Cardiac fibroblast (primary cell): ENCODE results near the gene APAF1.

Experiments used
- DNase-seq, 2 donors: peaks; one replicate each; pipeline versions ENCODE4 v3.0.0 to v3.0.0-alpha.2; 2010; ENCODE audit warnings: low read depth in 2 of 2
- H3K4me3 ChIP-seq, 2 donors: replicated peaks in 1 of 2; 1 replicate in 1 of 2; 2 replicates in 1 of 2; pipeline ENCODE4 v1.5.1; 2011; ENCODE audit warnings: low read depth in 2 of 2, low read length in 2 of 2, mild to moderate bottlenecking in 2 of 2, moderate library complexity in 1 of 2
- TF ChIP-seq, protein P1 (sequence below): IDR thresholded peaks from one replicate; pipeline ENCODE4 v1.5.1; 2011; ENCODE audit warnings: low read depth, mild to moderate bottlenecking, low read length, inconsistent platforms

Gene APAF1

DNA sequence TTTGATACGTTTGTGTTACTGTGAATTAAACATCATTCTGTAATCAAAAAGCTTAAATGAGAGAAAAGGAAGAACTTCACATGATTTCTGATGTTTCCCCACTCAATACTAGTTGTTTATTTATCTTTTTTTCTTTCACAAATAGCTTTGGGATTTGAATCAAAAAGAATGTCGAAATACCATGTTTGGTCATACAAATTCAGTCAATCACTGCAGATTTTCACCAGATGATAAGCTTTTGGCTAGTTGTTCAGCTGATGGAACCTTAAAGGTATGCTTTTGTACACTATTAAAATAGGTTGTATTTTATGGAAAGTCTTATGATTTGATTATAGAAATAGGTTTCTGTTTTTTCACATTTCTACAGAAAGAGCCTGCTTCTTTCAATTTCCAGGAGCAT, 41.5 kb downstream of the APAF1 start:
- TF ChIP-seq, protein P1, sequence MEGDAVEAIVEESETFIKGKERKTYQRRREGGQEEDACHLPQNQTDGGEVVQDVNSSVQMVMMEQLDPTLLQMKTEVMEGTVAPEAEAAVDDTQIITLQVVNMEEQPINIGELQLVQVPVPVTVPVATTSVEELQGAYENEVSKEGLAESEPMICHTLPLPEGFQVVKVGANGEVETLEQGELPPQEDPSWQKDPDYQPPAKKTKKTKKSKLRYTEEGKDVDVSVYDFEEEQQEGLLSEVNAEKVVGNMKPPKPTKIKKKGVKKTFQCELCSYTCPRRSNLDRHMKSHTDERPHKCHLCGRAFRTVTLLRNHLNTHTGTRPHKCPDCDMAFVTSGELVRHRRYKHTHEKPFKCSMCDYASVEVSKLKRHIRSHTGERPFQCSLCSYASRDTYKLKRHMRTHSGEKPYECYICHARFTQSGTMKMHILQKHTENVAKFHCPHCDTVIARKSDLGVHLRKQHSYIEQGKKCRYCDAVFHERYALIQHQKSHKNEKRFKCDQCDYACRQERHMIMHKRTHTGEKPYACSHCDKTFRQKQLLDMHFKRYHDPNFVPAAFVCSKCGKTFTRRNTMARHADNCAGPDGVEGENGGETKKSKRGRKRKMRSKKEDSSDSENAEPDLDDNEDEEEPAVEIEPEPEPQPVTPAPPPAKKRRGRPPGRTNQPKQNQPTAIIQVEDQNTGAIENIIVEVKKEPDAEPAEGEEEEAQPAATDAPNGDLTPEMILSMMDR: no peak
- no peak for DNase-seq
- no peak overlapping the region for H3K4me3 ChIP-seq

DNA sequence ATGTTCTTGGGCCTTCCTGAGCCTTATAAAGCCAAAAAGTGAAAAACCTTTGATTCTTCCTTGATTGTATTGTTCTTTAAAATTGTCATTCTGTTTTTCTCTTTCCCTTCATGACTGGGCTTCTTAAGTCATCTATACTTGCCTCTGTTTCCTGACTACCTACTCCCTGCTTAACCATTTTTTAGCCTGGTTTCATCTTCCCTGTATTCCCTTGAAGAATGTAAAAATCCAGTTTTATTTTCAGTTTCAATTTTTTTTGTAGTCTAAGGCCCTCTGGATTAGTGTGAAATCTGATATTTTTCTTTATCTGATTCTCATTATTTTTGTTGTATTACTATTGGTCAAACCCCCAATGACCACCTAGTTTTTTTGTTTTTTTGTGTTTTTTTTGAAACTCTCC, 46.3 kb downstream of the APAF1 start:
- no peak overlapping the region for H3K4me3 ChIP-seq
- TF ChIP-seq, protein P1: no peak
- DNase-seq: no peak

DNA sequence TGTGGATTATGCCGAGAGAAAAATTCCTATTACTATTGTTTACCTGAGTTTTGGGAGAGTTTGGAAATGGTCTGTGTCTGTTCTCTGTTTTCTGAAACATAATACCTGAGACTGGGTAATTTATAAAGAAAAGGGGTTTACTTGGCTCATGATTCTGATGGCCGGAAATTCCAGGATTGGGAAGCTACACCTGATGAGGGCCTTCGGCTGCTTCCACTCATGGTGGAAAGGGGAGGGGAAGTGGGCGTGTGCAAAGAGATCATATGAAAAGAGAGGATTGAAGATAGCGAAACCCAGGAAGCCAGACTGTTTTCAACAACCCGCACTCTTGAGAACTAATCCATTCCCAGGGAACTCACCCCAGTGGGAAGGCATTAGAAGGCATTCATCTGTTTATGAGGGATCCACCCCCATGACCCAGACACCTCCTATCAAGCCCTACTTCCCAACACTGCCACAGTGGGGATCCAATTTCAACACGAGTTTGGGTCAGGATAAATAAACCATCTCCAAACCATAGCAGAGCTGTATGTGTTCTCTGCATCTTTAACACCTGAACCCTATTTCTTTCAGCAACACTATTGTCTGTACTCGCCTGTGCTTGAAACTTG, 51.1 kb downstream of the APAF1 start:
- DNase-seq: no peak
- H3K4me3 ChIP-seq: no peak overlapping the region
- TF ChIP-seq, protein P1: no peak

DNA sequence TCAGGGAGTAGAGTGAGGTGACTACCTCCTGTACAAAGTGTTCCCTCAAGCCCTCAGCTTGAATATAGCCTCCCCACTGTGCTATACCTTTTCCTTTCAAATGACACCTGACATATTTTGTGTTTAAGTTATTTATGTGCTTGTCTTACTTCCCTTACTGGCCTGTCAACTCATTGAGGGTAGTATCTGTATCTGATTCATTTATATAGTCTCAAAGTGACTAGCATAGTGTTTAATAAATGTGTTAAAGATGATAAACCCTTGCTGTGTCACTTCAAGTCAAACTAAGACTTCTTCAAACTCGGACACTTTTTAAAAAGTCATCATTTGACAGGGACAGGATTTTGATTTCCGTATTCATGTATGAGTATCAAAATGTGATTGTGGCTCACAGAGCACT, 52.1 kb downstream of the APAF1 start:
- TF ChIP-seq, protein P1: no peak
- DNase-seq: no peak
- H3K4me3 ChIP-seq: no peak overlapping the region

DNA sequence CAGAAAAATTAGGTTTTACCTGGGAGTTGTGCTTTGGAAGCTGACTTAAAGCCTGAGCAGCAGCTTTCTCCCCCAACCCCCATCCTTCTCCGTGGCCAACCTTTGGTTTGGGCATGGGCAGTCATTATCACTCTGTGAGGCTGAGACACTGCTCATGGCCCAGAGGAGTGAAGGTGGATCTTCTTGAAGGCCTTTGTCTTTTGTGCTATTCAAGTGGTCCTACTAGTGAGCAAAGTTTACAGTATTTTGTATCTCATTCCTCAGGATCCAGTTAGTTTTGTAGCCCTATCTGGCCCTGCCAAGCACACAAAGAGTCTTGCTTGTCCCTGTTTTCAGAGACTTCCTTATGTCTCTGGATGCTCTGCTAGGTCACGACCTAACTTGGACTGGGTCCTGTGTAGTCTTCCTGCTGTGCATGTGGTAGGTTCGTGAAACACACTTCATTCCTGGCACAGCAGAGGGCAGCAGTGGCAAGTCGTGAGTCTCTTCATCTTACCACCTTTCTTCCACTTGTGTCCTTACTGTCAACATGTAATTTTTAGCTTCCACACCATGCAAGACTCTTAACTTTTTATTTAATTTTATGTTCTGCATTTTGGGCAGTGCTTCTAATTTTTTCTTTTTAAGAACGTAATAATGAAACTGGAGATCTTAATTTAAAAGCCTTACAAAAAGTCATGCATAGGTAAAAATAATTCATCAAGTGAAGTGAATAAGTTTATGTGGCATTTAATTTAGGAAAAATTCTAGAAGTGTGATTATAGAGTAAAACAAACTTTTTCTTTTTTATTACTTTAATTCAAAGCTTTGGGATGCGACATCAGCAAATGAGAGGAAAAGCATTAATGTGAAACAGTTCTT, 53.7 kb downstream of the APAF1 start:
- no peak overlapping the region for H3K4me3 ChIP-seq
- DNase-seq: peak; percentile 63 to 79

DNA sequence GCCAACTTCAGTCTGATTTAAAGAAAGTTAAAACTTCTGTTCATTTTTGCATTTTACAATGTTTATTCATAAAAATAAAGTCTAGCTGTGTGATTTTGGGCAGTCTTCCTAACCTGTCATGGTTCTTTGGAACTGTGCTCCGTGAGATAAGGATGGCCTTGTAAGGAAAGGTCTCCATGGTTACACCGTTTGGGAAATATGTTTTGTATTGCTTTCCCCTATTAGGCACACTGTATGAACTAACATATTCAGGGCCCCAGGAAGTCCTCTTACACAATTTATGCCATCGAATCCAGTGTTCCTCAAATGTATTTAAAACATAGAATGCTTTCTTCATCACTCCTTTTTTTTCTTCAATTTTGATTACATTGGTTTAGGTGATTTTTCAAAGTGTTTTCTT, 54.5 kb downstream of the APAF1 start:
- no peak overlapping the region for H3K4me3 ChIP-seq
- TF ChIP-seq, protein P1: no peak
- DNase-seq: peak; percentile 59 to 91

More for the DNA sequence above, 53.7 kb downstream of the APAF1 start:
- TF ChIP-seq, protein P1: peak; percentile 75
